ENCODE results near the gene PSENEN. TPM values are rescaled to one million over a fixed set of nuclear protein-coding genes. Genes with fewer than 3 reads are reported as not detected.

Gene PSENEN
- total and polyA plus RNA-seq, 2 experiments from 2014 or later: 20.6 to 175 TPM

GRCh38 chr19:35716801-35717664 lies 28.4 kb upstream of the PSENEN start:
- H3K4me1 Mint-ChIP-seq: peaks cover 43% of the 10 kb centered on the region
- Histone ChIP-seq H3K27ac (ENCODE audit: low read depth) (peak overlapping the region; percentile 94), H3K79me2 (replicated peaks; ENCODE audit: insufficient read depth) (peaks cover 21% of the 10 kb centered on the region), H3K36me3 (ENCODE audit: insufficient read depth) (no peaks in the 10 kb centered on the region), H3K4me1 (ENCODE audit: insufficient read depth) (peaks cover 36% of the 10 kb centered on the region), H4K20me1 (replicated peaks; ENCODE audit: insufficient read depth) (peaks cover 11% of the 10 kb centered on the region), H3K4me2 (peak overlapping the region; percentile 99), H3K9me2 (ENCODE audit: insufficient read depth) (no peaks in the 10 kb centered on the region), H3K4me3 (peak overlapping the region; percentile 85), H3F3A (replicated peaks; ENCODE audit: low read depth) (peaks cover 10% of the 10 kb centered on the region; the same call in 1 of the 2 replicates), H3K27me3 (ENCODE audit: insufficient read depth) (no peaks in the 10 kb centered on the region), H2AFZ (peak overlapping the region; percentile 88)
- H3K36me3 Mint-ChIP-seq (ENCODE audit: low read depth): peaks cover 18% of the 10 kb centered on the region
- peak; percentile 74 for ATAC-seq
- no peaks in the 10 kb centered on the region; the same call in 2 of the 3 replicates for H3K9me3 Mint-ChIP-seq
- TF ChIP-seq ZNF114 (CRISPR knock-in tag; IDR thresholded peaks at IDR 0.05): no peak
- no peak for TF ChIP-seq STAT1 (IDR thresholded peaks at IDR 0.05; ENCODE audit: unreplicated experiment)
- TF ChIP-seq EZH2phosphoT487 (IDR thresholded peaks at IDR 0.05; ENCODE audit: unreplicated experiment): no peak
- TF ChIP-seq ZNF331 (CRISPR knock-in tag; IDR thresholded peaks at IDR 0.05; ENCODE audit: low read depth): no peak
- TF ChIP-seq ZNF462 (CRISPR knock-in tag; IDR thresholded peaks at IDR 0.05): no peak
- TF ChIP-seq REST (IDR thresholded peaks at IDR 0.05; ENCODE audit: unreplicated experiment): no peak
- no peak for TF ChIP-seq EZH2 (IDR thresholded peaks at IDR 0.05; ENCODE audit: low read depth, unreplicated experiment)
- peak; percentile 99 for TF ChIP-seq ETS1 (IDR thresholded peaks at IDR 0.05)
- TF ChIP-seq CREB1 (CRISPR knock-in tag; IDR thresholded peaks at IDR 0.05; ENCODE audit: low read depth): peak; percentile 70
- TF ChIP-seq NANOG (IDR thresholded peaks at IDR 0.05; ENCODE audit: borderline replicate concordance): no peak
- TF ChIP-seq CTCF (conservative IDR thresholded peaks at IDR 0.05; ENCODE audit: low read depth in 2 of 2): peak; percentile 72 to 82; a peak in 3 of 4 replicates
- TF ChIP-seq POLR2AphosphoS5 (IDR thresholded peaks at IDR 0.05; ENCODE audit: low read depth): peak; percentile 63
- DNase-seq (ENCODE audit: low spot score): peak; percentile 99
- peak overlapping the region; percentile 88 for H3K4me3 Mint-ChIP-seq
- H3K27me3 Mint-ChIP-seq (ENCODE audit: insufficient read depth, low read depth, poor library complexity): peaks cover 29% of the 10 kb centered on the region
- H3K27ac Mint-ChIP-seq: peak overlapping the region; percentile 97

All from GM23338 (cell line).